Epithelial cell of esophagus (primary cell): ENCODE measurements around the gene TMEM131.
A peak's percentile ranks its signal among the peaks of the same experiment; 100 is the strongest.

Experiments used
- DNase-seq: peaks from one replicate; pipeline ENCODE4 v3.0.0; 2010; ENCODE audit warnings: low read depth
- H3K4me3 ChIP-seq: 2 replicates; pipeline ENCODE4 v1.5.1; 2011; ENCODE audit warnings: mild to moderate bottlenecking, low read length, control low read depth
- TF ChIP-seq, protein P1 (sequence below): IDR thresholded peaks from 2 replicates; pipeline ENCODE4 v1.5.1; 2011; ENCODE audit warnings: low read depth, mild to moderate bottlenecking, low read length, control low read depth, inconsistent platforms; ENCODE audit not compliant: insufficient read depth; ENCODE audit errors: missing control alignments

TMEM131 gene

GRCh38 chr2:97998431-97999005, 2.8 kb upstream of the TMEM131 start:
- TF ChIP-seq, protein P1, sequence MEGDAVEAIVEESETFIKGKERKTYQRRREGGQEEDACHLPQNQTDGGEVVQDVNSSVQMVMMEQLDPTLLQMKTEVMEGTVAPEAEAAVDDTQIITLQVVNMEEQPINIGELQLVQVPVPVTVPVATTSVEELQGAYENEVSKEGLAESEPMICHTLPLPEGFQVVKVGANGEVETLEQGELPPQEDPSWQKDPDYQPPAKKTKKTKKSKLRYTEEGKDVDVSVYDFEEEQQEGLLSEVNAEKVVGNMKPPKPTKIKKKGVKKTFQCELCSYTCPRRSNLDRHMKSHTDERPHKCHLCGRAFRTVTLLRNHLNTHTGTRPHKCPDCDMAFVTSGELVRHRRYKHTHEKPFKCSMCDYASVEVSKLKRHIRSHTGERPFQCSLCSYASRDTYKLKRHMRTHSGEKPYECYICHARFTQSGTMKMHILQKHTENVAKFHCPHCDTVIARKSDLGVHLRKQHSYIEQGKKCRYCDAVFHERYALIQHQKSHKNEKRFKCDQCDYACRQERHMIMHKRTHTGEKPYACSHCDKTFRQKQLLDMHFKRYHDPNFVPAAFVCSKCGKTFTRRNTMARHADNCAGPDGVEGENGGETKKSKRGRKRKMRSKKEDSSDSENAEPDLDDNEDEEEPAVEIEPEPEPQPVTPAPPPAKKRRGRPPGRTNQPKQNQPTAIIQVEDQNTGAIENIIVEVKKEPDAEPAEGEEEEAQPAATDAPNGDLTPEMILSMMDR, result no peak
- no peak overlapping the region for H3K4me3 ChIP-seq
- peak; percentile 57 for DNase-seq

- H3K4me3 ChIP-seq, result no peak overlapping the region
- peak; percentile 79 for DNase-seq
- TF ChIP-seq, protein P1, result no peak
Measured at GRCh38 chr2:97997784-97998392, 2.1 kb upstream of the TMEM131 start.

DNA sequence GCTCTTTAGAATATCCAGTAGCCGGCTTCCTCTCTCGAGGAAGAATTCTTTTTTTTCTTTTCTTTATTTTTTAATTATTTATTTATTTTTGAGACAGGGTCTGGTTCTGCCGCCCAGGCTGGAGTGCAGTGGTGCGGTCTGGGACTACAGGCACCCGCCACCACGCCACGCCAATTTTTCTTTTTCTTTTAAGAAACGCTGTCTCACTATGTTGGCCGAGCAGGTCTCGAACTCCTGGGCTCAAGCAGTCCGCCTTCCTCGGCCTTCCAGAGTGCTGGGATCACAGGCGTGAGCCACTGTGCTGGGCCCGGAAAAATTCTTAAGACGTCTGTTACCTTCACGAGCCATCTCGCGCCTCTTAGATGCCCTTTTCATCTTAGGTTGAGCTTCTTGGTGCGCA, 931 bp upstream of the TMEM131 start:
- no peak for DNase-seq
- TF ChIP-seq, protein P1, result no peak
- H3K4me3 ChIP-seq, result peak overlapping the region; percentile 62

- H3K4me3 ChIP-seq, result peak overlapping the region; percentile 62
- DNase-seq, result peak; percentile 42
- TF ChIP-seq, protein P1, result no peak
Measured at GRCh38 chr2:97995026-97995733, 568 bp downstream of the TMEM131 start.

- peak overlapping the region; percentile 62 for H3K4me3 ChIP-seq
- no peak for DNase-seq
Measured at GRCh38 chr2:97994476-97994875, 1.3 kb downstream of the TMEM131 start.

GRCh38 chr2:97993926-97994325, 1.8 kb downstream of the TMEM131 start:
- TF ChIP-seq, protein P1, result no peak
- peak overlapping the region; percentile 62 for H3K4me3 ChIP-seq
- peak; percentile 7 for DNase-seq

More at GRCh38 chr2:97994476-97994875, 1.3 kb downstream of the TMEM131 start:
- TF ChIP-seq, protein P1, result no peak
